Peyer's patch (tissue), 4 donors: Measurements from ENCODE around the gene TMPRSS13.

Experiments used
- POLR2A ChIP-seq, 2 donors: fragments of 450-650 bp; IDR thresholded peaks; one replicate each; pipeline ENCODE4 v1.5.1; 2017; ENCODE audit warnings: antibody characterized with exemption in 2 of 2, mild to moderate bottlenecking in 2 of 2, moderate library complexity in 2 of 2
- TF ChIP-seq, protein P1 (sequence below), 6 experiments: fragments of 450-650 bp in 4 of 6; fragments of 200-600 bp in 2 of 6; sonication (generic) in 1 of 6; IDR thresholded peaks; one replicate each; pipeline ENCODE4 v1.5.1; 2017 to 2019; ENCODE audit warnings: antibody characterized with exemption in 6 of 6, mild to moderate bottlenecking in 3 of 6, moderate library complexity in 1 of 6

GRCh38 chr11:117923275-117923674 lies 5.9 kb downstream of the TMPRSS13 start:
- TF ChIP-seq, protein P1, sequence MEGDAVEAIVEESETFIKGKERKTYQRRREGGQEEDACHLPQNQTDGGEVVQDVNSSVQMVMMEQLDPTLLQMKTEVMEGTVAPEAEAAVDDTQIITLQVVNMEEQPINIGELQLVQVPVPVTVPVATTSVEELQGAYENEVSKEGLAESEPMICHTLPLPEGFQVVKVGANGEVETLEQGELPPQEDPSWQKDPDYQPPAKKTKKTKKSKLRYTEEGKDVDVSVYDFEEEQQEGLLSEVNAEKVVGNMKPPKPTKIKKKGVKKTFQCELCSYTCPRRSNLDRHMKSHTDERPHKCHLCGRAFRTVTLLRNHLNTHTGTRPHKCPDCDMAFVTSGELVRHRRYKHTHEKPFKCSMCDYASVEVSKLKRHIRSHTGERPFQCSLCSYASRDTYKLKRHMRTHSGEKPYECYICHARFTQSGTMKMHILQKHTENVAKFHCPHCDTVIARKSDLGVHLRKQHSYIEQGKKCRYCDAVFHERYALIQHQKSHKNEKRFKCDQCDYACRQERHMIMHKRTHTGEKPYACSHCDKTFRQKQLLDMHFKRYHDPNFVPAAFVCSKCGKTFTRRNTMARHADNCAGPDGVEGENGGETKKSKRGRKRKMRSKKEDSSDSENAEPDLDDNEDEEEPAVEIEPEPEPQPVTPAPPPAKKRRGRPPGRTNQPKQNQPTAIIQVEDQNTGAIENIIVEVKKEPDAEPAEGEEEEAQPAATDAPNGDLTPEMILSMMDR (IDR thresholded peaks at IDR 0.05), result no peak
- no peak for TF ChIP-seq POLR2A (IDR thresholded peaks at IDR 0.05)
